Activated B cell treated with CpG ODN at 0.5 μM for 24 hours (primary cell): ENCODE results near the gene BBOX1. TPM values are rescaled to one million over a fixed set of nuclear protein-coding genes. Genes with fewer than 3 reads are reported as not detected.
"Not testable (repeated sequence)": the region's sequence is repeated elsewhere in the genome, so short reads cannot be mapped to it uniquely, and the experiment has no call there.

Experiments used
- ATAC-seq: fragments of 200-7000 bp; cut with Tn5 transposase; one replicate; pipeline ENCODE4 v1.10.0; 2021; ENCODE audit warnings: low read depth, mild to moderate bottlenecking, moderate library complexity
- CTCF ChIA-PET: fragments of 350-600 bp; sonication (Branson Sonifier 250); formaldehyde crosslinking; loops from one replicate; lab custom pipeline; 2021; ENCODE audit warnings: antibody characterized with exemption; lab: Charles Lee
- POLR2A ChIA-PET: fragments of 350-600 bp; sonication (Branson Sonifier 250); formaldehyde crosslinking; loops from one replicate; lab custom pipeline; 2021; ENCODE audit warnings: antibody characterized with exemption; lab: Charles Lee
- DNase-seq: peaks from one replicate; pipeline ENCODE4 v3.0.0; 2022
- H3K27ac Mint-ChIP-seq: one replicate; pipeline ENCODE4 v1.8.0; 2020; ENCODE audit warnings: mixed read lengths
- H3K27me3 Mint-ChIP-seq: one replicate; pipeline ENCODE4 v1.8.0; 2021; ENCODE audit warnings: mixed read lengths
- H3K36me3 Mint-ChIP-seq: one replicate; pipeline ENCODE4 v1.8.0; 2021; ENCODE audit warnings: low read depth, mixed read lengths
- H3K4me1 Mint-ChIP-seq: one replicate; pipeline ENCODE4 v1.8.0; 2021; ENCODE audit warnings: mixed read lengths
- H3K4me3 Mint-ChIP-seq: one replicate; pipeline ENCODE4 v1.8.0; 2020; ENCODE audit warnings: mild to moderate bottlenecking, mixed read lengths
- H3K9me3 Mint-ChIP-seq: one replicate; pipeline ENCODE4 v1.8.0; 2020; ENCODE audit warnings: mixed read lengths
- CTCF ChIP-seq: fragments of 200-600 bp; IDR thresholded peaks from one replicate; pipeline ENCODE4 v1.8.0; 2022; ENCODE audit warnings: antibody characterized with exemption, mild to moderate bottlenecking
- intact Hi-C: fragments of 100-400 bp; cut with micrococcal nuclease; formaldehyde crosslinking; loops from one replicate; pipeline ENCODE4 v1.15.1; 2024
- total RNA-seq: library from RNA; stranded (reverse); gene quantifications from 2 replicates; pipeline ENCODE4 v1.2.3, GENCODE V29; 2022

The BBOX1 gene
- total RNA-seq, 1 donor from 2014 or later: not detected

DNA sequence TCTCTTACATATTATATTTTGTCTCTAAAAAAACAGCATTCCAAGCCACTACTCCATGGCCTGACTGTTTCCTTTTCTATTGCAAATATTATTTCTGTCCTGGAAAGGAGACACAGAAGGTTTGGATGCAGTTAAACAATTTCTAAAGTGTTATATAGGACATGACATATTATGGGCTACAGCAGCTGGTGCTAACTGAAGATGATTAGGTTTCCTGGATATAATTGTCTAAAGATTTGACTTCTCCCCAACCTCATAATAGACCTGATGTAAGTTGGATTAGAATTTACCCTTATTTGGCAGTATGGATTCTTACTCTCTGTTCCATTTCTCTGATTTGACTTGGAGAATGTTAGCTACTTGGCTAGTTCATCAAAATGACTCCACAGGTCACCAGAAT is 90.2 kb downstream of the BBOX1 start:
- H3K9me3 Mint-ChIP-seq: peaks cover 7% of the 10 kb centered on the region
- CTCF ChIA-PET: no interaction called here

GRCh38 chr11:27135924-27136329 is 95.3 kb downstream of the BBOX1 start:
- peaks cover 21% of the 10 kb centered on the region for H3K9me3 Mint-ChIP-seq
- ATAC-seq, H3K4me1 Mint-ChIP-seq, POLR2A ChIA-PET, intact Hi-C loops, H3K27me3 Mint-ChIP-seq, CTCF ChIA-PET, H3K27ac Mint-ChIP-seq, H3K36me3 Mint-ChIP-seq, H3K4me3 Mint-ChIP-seq, DNase-seq: not testable (repeated sequence)

More for the DNA sequence above, 90.2 kb downstream of the BBOX1 start:
- no peak for TF ChIP-seq CTCF
- intact Hi-C loops: no loop called here
- DNase-seq: no peak
- POLR2A ChIA-PET: no interaction called here
- Mint-ChIP-seq H3K36me3 (no peaks in the 10 kb centered on the region), H3K27me3 (no peaks in the 10 kb centered on the region), H3K4me3 (no peak overlapping the region), H3K27ac (no peak overlapping the region), H3K4me1 (no peaks in the 10 kb centered on the region)
- no peak for ATAC-seq

DNA sequence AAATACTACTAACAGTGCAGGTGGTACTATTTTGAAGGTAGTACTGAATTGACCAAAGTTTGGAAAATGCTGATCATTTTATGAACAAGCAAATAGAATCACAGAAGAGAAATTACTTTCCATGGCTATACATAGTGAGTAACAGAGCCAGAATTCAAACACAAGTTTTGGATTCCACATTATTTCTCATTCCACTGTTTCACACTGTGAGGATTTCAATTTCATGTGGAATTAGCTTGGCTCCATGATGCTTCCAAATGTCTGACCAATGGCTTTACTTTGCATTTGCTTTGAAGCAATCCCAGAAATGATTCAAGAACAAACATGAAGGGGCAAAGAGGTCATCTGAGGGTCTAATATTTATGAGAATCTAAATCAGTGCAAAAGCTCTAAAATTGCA is 98.1 kb downstream of the BBOX1 start:
- intact Hi-C loops: no loop called here
- POLR2A ChIA-PET: no interaction called here
- no peaks in the 10 kb centered on the region for H3K36me3 Mint-ChIP-seq
- no peak overlapping the region for H3K4me3 Mint-ChIP-seq
- CTCF ChIA-PET: no interaction called here
- ATAC-seq (no peak), DNase-seq (no peak)
- TF ChIP-seq CTCF: no peak
- peaks cover 28% of the 10 kb centered on the region for H3K9me3 Mint-ChIP-seq
- H3K27me3 Mint-ChIP-seq: no peaks in the 10 kb centered on the region
- H3K4me1 Mint-ChIP-seq: no peaks in the 10 kb centered on the region
- no peak overlapping the region for H3K27ac Mint-ChIP-seq

DNA sequence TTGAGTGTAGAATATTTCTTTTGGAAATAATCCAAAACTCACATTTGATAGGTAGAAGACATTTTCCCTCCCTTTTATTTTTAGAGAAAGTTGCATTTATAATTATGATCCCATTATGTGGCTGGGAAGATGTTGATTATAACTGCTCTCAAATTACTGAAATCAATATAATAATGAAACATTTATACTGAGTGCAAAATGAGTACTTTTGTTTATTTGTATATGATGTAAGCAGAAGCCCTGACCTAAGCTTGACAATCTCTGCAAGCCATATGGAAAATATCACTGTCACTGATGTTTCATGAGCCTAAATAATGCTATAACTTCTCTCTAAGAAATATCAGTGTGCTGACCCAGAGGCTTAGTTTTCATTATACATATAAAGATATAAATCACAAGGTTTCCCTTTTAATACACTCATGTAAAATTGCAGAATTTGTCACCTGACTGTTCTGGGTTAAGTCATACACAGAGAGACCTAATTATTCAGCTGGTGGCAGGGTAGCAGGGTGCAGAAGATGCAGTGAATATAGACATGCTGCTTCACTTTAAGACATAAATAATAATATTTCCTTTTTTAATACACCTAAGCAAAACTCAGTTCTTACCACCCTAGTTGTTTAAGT is 99.2 kb downstream of the BBOX1 start:
- Mint-ChIP-seq H3K36me3 (no peaks in the 10 kb centered on the region), H3K4me1 (no peaks in the 10 kb centered on the region), H3K9me3 (peaks cover 23% of the 10 kb centered on the region), H3K27ac (no peak overlapping the region), H3K4me3 (no peak overlapping the region), H3K27me3 (no peaks in the 10 kb centered on the region)
- TF ChIP-seq CTCF: no peak
- no peak for ATAC-seq
- DNase-seq: no peak
- CTCF ChIA-PET: no interaction called here
- POLR2A ChIA-PET: no interaction called here
- intact Hi-C loops: no loop called here

- H3K36me3 Mint-ChIP-seq: no peaks in the 10 kb centered on the region
- POLR2A ChIA-PET: no interaction called here
Observed at GRCh38 chr11:27141576-27141975, 101.0 kb downstream of the BBOX1 start.

More at GRCh38 chr11:27141576-27141975, 101.0 kb downstream of the BBOX1 start:
- Mint-ChIP-seq H3K27ac (no peak overlapping the region), H3K27me3 (no peaks in the 10 kb centered on the region), H3K9me3 (peaks cover 15% of the 10 kb centered on the region), H3K4me3 (no peak overlapping the region), H3K4me1 (no peaks in the 10 kb centered on the region)
- intact Hi-C loops: no loop called here
- ATAC-seq: no peak
- DNase-seq: no peak
- CTCF ChIA-PET: no interaction called here
- no peak for TF ChIP-seq CTCF
